H1 (cell line): ENCODE measurements around the gene RAN. TPM values are rescaled to one million over a fixed set of nuclear protein-coding genes. Genes with fewer than 3 reads are reported as not detected.

Experiments
- CTCF ChIA-PET: fragments of 300-600 bp; sonication (Branson Sonifier 250); formaldehyde crosslinking; loops from one replicate; lab custom pipeline; 2021; ENCODE audit not compliant: partially characterized antibody; lab: Charles Lee
- POLR2A ChIA-PET: fragments of 300-600 bp; sonication (Branson Sonifier 250); formaldehyde crosslinking; loops from one replicate; lab custom pipeline; 2021; ENCODE audit warnings: inconsistent platforms; ENCODE audit not compliant: partially characterized antibody; lab: Charles Lee
- DNase-seq, 2 experiments: peaks; one replicate each; pipeline versions ENCODE4 v3.0.0 to v3.0.0-alpha.2; 2010 to 2022; ENCODE audit warnings: low spot score in 2 of 2, low read depth in 1 of 2, mixed read lengths in 1 of 2
- FAIRE-seq: peaks from 2 replicates; lab custom pipeline; 2011; peaks lifted over from hg19 to GRCh38; lab: Jason Lieb, UNC
- H2AFZ ChIP-seq: 2 replicates; pipeline ENCODE4 v1.8.1; 2012; ENCODE audit warnings: low read length, inconsistent platforms
- H2AK5ac ChIP-seq: 2 replicates; pipeline ENCODE4 v1.6.1; 2013; ENCODE audit warnings: low read depth, low read length
- H2BK120ac ChIP-seq: replicated peaks from 2 replicates; pipeline ENCODE3; 2013; ENCODE audit warnings: low read depth, low read length, inconsistent platforms
- H2BK12ac ChIP-seq: 2 replicates; pipeline ENCODE4 v1.6.1; 2013; ENCODE audit warnings: low read depth, low read length
- H2BK15ac ChIP-seq: 2 replicates; pipeline ENCODE4 v1.6.1; 2013; ENCODE audit warnings: low read length
- H2BK20ac ChIP-seq: 2 replicates; pipeline ENCODE4 v1.6.1; 2013; ENCODE audit warnings: low read length
- H2BK5ac ChIP-seq: 2 replicates; pipeline ENCODE4 v1.6.1; 2013; ENCODE audit warnings: low read depth, low read length
- H3K14ac ChIP-seq: 2 replicates; pipeline ENCODE4 v1.6.1; 2013; ENCODE audit warnings: inconsistent platforms; ENCODE audit not compliant: insufficient read length
- H3K18ac ChIP-seq: 2 replicates; pipeline ENCODE4 v1.6.1; 2013; ENCODE audit warnings: low read length; ENCODE audit errors: extremely low read depth
- H3K23ac ChIP-seq: 2 replicates; pipeline ENCODE4 v1.6.1; 2013; ENCODE audit warnings: inconsistent platforms; ENCODE audit not compliant: insufficient read length
- H3K23me2 ChIP-seq: 2 replicates; pipeline ENCODE4 v1.6.1; 2013; ENCODE audit warnings: low read depth, low read length
- H3K27ac ChIP-seq: 2 replicates; pipeline ENCODE4 v1.6.1; 2011; ENCODE audit warnings: low read depth, low read length, inconsistent platforms
- H3K27me3 ChIP-seq, 4 experiments: replicated peaks in 1 of 4; 1 replicate in 1 of 4; 2 replicates in 3 of 4; pipeline versions ENCODE4 v1.6.1 to v1.8.1; 2011 to 2013; ENCODE audit warnings: low read length in 3 of 4, mild to moderate bottlenecking in 3 of 4, inconsistent platforms in 2 of 4, mixed read lengths in 2 of 4, moderate library complexity in 1 of 4; ENCODE audit not compliant: control insufficient read depth in 3 of 4, insufficient read depth in 3 of 4; ENCODE audit errors: extremely low read depth in 1 of 4
- H3K36me3 ChIP-seq, 4 experiments: 2 replicates each; pipeline versions ENCODE4 v1.6.1 to v1.8.1; 2011 to 2013; ENCODE audit warnings: mild to moderate bottlenecking in 4 of 4, low read length in 3 of 4, moderate library complexity in 2 of 4, control low read depth in 1 of 4, inconsistent platforms in 1 of 4; ENCODE audit not compliant: insufficient read depth in 4 of 4, control insufficient read depth in 2 of 4
- H3K4ac ChIP-seq: replicated peaks from 2 replicates; pipeline ENCODE3; 2013; ENCODE audit warnings: low read length, low read depth, mixed read lengths, inconsistent platforms; ENCODE audit not compliant: insufficient read length
- H3K4me1 ChIP-seq, 4 experiments: replicated peaks in 1 of 4; 1 replicate in 1 of 4; 2 replicates in 3 of 4; pipeline versions ENCODE4 v1.6.1 to v1.8.1; 2011 to 2013; ENCODE audit warnings: low read length in 3 of 4, inconsistent platforms in 2 of 4, mixed read lengths in 1 of 4; ENCODE audit not compliant: insufficient read depth in 4 of 4, control insufficient read depth in 3 of 4
- H3K4me2 ChIP-seq, 2 experiments: 2 replicates each; pipeline versions ENCODE4 v1.6.1 to v1.8.1; 2011 to 2013; ENCODE audit warnings: low read depth in 2 of 2, low read length in 2 of 2, control low read depth in 1 of 2, inconsistent platforms in 1 of 2, mild to moderate bottlenecking in 1 of 2; ENCODE audit not compliant: insufficient read depth in 1 of 2
- H3K4me3 ChIP-seq, 4 experiments: fragments of 200-600, 300-600 bp in 1 of 4; sonication (generic), shearing (Covaris generic), sonication (Bioruptor Twin) in 1 of 4; 2 replicates each; pipeline versions ENCODE4 v1.5.1 to v1.8.1; 2011 to 2016; ENCODE audit warnings: low read length in 4 of 4, low read depth in 3 of 4, control low read depth in 2 of 4, inconsistent platforms in 2 of 4, mild to moderate bottlenecking in 2 of 4, mixed read lengths in 1 of 4, moderate library complexity in 1 of 4; ENCODE audit not compliant: insufficient read depth in 2 of 4; ENCODE audit errors: extremely low read depth in 1 of 4
- H3K56ac ChIP-seq: replicated peaks from 2 replicates; pipeline ENCODE3; 2013; ENCODE audit warnings: low read depth, mild to moderate bottlenecking, mixed read lengths, low read length, inconsistent platforms; ENCODE audit not compliant: insufficient read length
- H3K79me1 ChIP-seq: 2 replicates; pipeline ENCODE4 v1.6.1; 2013; ENCODE audit warnings: low read depth, low read length, control low read depth
- H3K79me2 ChIP-seq, 2 experiments: 2 replicates each; pipeline versions ENCODE4 v1.6.1 to v1.8.1; 2012 to 2013; ENCODE audit warnings: low read length in 2 of 2, mild to moderate bottlenecking in 2 of 2, inconsistent platforms in 1 of 2; ENCODE audit not compliant: insufficient read depth in 2 of 2, control insufficient read depth in 1 of 2
- H3K9ac ChIP-seq, 4 experiments: replicated peaks in 1 of 4; 1 replicate in 1 of 4; 2 replicates in 3 of 4; pipeline versions ENCODE4 v1.6.1 to v1.8.1; 2011 to 2013; ENCODE audit warnings: low read depth in 3 of 4, low read length in 3 of 4, control low read depth in 2 of 4, mild to moderate bottlenecking in 2 of 4, moderate library complexity in 2 of 4, inconsistent platforms in 1 of 4; ENCODE audit errors: extremely low read depth in 1 of 4
- H3K9me3 ChIP-seq, 2 experiments: 2 replicates each; pipeline versions ENCODE4 v1.6.1 to v1.8.1; 2012 to 2013; ENCODE audit warnings: mild to moderate bottlenecking in 2 of 2, moderate library complexity in 2 of 2, control low read depth in 1 of 2, inconsistent platforms in 1 of 2, low read depth in 1 of 2, low read length in 1 of 2, mixed read lengths in 1 of 2; ENCODE audit not compliant: insufficient read depth in 2 of 2
- H4K20me1 ChIP-seq, 2 experiments: replicated peaks in 1 of 2; 2 replicates each; pipeline versions ENCODE3 to v1.8.1; 2011 to 2013; ENCODE audit warnings: inconsistent platforms in 2 of 2, low read length in 2 of 2, mild to moderate bottlenecking in 1 of 2; ENCODE audit not compliant: insufficient read depth in 2 of 2, control insufficient read depth in 1 of 2
- H4K5ac ChIP-seq: 2 replicates; pipeline ENCODE4 v1.6.1; 2013; ENCODE audit warnings: low read length, low read depth, mixed read lengths, inconsistent platforms; ENCODE audit not compliant: insufficient read length
- H4K8ac ChIP-seq: 2 replicates; pipeline ENCODE4 v1.8.0; 2013; ENCODE audit warnings: mild to moderate bottlenecking, moderate library complexity, low read length, inconsistent platforms; ENCODE audit not compliant: insufficient read depth; ENCODE audit errors: extremely low read depth
- H4K91ac ChIP-seq: replicated peaks from 2 replicates; pipeline ENCODE3; 2013; ENCODE audit warnings: low read length, mixed read lengths, inconsistent platforms; ENCODE audit not compliant: insufficient read length
- E2F6 ChIP-seq: IDR thresholded peaks from 2 replicates; pipeline ENCODE4 v1.6.1; 2012; ENCODE audit warnings: inconsistent platforms
- JUN ChIP-seq: IDR thresholded peaks from 2 replicates; pipeline ENCODE4 v1.6.1; 2011; ENCODE audit warnings: low read depth, mild to moderate bottlenecking, improper control_type of control experiment, low read length
- SP4 ChIP-seq: IDR thresholded peaks from 2 replicates; pipeline ENCODE4 v1.6.1; 2012; ENCODE audit warnings: low read length, inconsistent platforms
- SRF ChIP-seq: IDR thresholded peaks from 2 replicates; pipeline ENCODE4 v1.6.1; 2011; ENCODE audit warnings: mild to moderate bottlenecking, low read depth, low read length, moderate library complexity
- WGBS, 2 experiments: shearing (Covaris generic) in 1 of 2; methylation state at CpG; one replicate each; pipeline versions ENCODE4 v1.1.6 to v1.1.7; 2013 to 2015; ENCODE audit warnings: low lambda C conversion rate in 2 of 2, mixed read lengths in 2 of 2, inconsistent platforms in 1 of 2, low coverage in 1 of 2, missing lambda C conversion rate in 1 of 2; ENCODE audit not compliant: insufficient replicate concordance in 2 of 2, insufficient coverage in 1 of 2, insufficient read length in 1 of 2; ENCODE audit errors: extremely low coverage in 1 of 2, missing lambda C conversion rate in 1 of 2; 5-methylcytosine and 5-hydroxymethylcytosine counted together
- polyA plus RNA-seq, 7 experiments: library from polyadenylated mRNA; depleted of rRNA in 3 of 7; stranded (reverse) in 5 of 7; unstranded in 2 of 7; fragments of >200 nt in 5 of 7; fragments of 200-250 nt in 2 of 7; gene quantifications; 1 replicate in 5 of 7; 2 replicates in 1 of 7; 4 replicates in 1 of 7; pipeline versions ENCODE4 v1.2.1 to v1.2.3, GENCODE V29; 2011 to 2013; ENCODE audit warnings: missing spikeins in 2 of 7, mixed read lengths in 2 of 7
- total RNA-seq: library from RNA; stranded (reverse); fragmentation: NEBNext Ultra II Directional; extraction: Animal tissue kit (Norgen Biotek cat#: 25700); gene quantifications from 2 replicates; pipeline ENCODE4 v1.2.1, GENCODE V29; 2021

RAN gene
- total and polyA plus RNA-seq, 2 of the 8 experiments (the other 6 are each of a cell fraction or from before 2014, with no cell fraction given): 2,064 to 2,203 TPM

- Histone ChIP-seq H2AFZ (no peak overlapping the region), H3K27me3 (no peaks in the 10 kb centered on the region), H3K23ac (no peak overlapping the region), H4K5ac (no peak overlapping the region), H3K56ac (no peak overlapping the region), H4K20me1 (no peaks in the 10 kb centered on the region), H2BK5ac (no peak overlapping the region), H3K36me3 (no peaks in the 10 kb centered on the region), H3K4ac (no peak overlapping the region), H2BK15ac (no peak overlapping the region), H3K9ac (no peak overlapping the region), H4K8ac (no peak overlapping the region), H2BK12ac (no peak overlapping the region), H2AK5ac (no peak overlapping the region), H3K79me2 (no peaks in the 10 kb centered on the region), H3K27ac (no peak overlapping the region), H3K9me3 (no peaks in the 10 kb centered on the region; a peak in 1 of 4 replicates), H3K14ac (no peak overlapping the region), H3K23me2 (no peaks in the 10 kb centered on the region), H2BK20ac (no peak overlapping the region), H3K18ac (no peak overlapping the region), H4K91ac (no peak overlapping the region), H2BK120ac (no peak overlapping the region), H3K4me2 (no peak overlapping the region), H3K4me1 (no peaks in the 10 kb centered on the region), H3K79me1 (no peaks in the 10 kb centered on the region), H3K4me3 (no peak overlapping the region)
- ChIA-PET CTCF (interaction anchor here (1.0 to 1.6 kb wide), 4 partner anchors 8 to 100 kb away, joined by 3 read pairs; partner anchors contain the start of gene STX2), POLR2A (interaction anchor here (2.1 to 2.9 kb wide), 2 partner anchors 8 to 14 kb away, joined by 14 to 16 read pairs; no protein-coding TSS in a partner anchor)
- DNase-seq: no peak
- 86% methylated on average over 4 of the region's 4 CpGs; no CpG with 5 or more reads in 1 of the 2 experiments for WGBS, 2 experiments
- FAIRE-seq: no peak
- TF ChIP-seq E2F6 (no peak), SRF (no peak), JUN (no peak), SP4 (no peak)
These were observed 9.7 kb upstream of the RAN start for GRCh38 chr12:130862161-130862560.
